Uterus (tissue), 2 donors: ENCODE results near the gene KCNH2.

Source experiments
- POLR2A ChIP-seq, 2 donors: fragments of 450-650 bp; IDR thresholded peaks; one replicate each; pipeline ENCODE4 v1.6.1; 2016; ENCODE audit warnings: antibody characterized with exemption in 2 of 2, mild to moderate bottlenecking in 1 of 2, moderate library complexity in 1 of 2
- TF ChIP-seq, protein P1 (sequence below), 4 experiments: fragments of 200-600 bp in 2 of 4; fragments of 450-650 bp in 2 of 4; sonication (generic) in 2 of 4; IDR thresholded peaks; one replicate each; pipeline ENCODE4 v1.5.1; 2016 to 2019; ENCODE audit warnings: antibody characterized with exemption in 4 of 4, mild to moderate bottlenecking in 2 of 4, moderate library complexity in 1 of 4

DNA sequence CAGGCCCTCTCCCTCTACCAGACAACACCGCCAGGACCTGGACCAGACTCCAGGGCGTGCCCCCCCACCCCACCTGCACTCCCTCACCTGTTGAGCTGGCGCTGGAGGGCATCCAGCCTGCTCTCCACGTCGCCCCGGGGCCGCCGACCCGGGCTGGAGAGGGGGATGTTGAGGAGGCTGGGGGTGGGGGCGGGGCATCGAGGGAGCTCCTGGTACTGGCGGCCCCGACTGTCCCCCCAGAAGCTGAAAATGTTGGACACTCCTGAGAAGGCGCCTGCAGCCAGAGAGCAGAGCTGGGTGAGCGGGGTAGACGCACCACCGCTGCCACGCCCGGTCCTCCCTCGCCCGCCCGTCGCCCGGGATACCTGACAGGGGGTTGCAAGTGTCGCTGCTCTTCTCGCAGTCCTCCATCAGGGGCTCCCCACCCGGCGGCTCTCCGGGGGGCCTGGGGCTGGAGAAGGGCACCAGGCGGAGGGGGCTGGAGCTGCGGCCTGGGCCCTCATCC is 30.8 kb downstream of the KCNH2 start:
- TF ChIP-seq, protein P1, sequence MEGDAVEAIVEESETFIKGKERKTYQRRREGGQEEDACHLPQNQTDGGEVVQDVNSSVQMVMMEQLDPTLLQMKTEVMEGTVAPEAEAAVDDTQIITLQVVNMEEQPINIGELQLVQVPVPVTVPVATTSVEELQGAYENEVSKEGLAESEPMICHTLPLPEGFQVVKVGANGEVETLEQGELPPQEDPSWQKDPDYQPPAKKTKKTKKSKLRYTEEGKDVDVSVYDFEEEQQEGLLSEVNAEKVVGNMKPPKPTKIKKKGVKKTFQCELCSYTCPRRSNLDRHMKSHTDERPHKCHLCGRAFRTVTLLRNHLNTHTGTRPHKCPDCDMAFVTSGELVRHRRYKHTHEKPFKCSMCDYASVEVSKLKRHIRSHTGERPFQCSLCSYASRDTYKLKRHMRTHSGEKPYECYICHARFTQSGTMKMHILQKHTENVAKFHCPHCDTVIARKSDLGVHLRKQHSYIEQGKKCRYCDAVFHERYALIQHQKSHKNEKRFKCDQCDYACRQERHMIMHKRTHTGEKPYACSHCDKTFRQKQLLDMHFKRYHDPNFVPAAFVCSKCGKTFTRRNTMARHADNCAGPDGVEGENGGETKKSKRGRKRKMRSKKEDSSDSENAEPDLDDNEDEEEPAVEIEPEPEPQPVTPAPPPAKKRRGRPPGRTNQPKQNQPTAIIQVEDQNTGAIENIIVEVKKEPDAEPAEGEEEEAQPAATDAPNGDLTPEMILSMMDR (IDR thresholded peaks at IDR 0.05): no peak
- TF ChIP-seq POLR2A (IDR thresholded peaks at IDR 0.05): no peak
